Glutamatergic neuron (in vitro differentiated cells): ENCODE measurements around the gene JPH4. TPM values are rescaled to one million over a fixed set of nuclear protein-coding genes. Genes with fewer than 3 reads are reported as not detected.
A peak's percentile ranks its signal among the peaks of the same experiment; 100 is the strongest.

Experiments
- DNase-seq: peaks from one replicate; pipeline ENCODE4 v3.0.0; 2022
- H3K27ac Mint-ChIP-seq: one replicate; pipeline ENCODE4 v1.8.0; 2020; ENCODE audit warnings: mild to moderate bottlenecking, mixed read lengths, inconsistent platforms; ENCODE audit not compliant: unreplicated experiment
- H3K27me3 Mint-ChIP-seq: one replicate; pipeline ENCODE4 v1.8.0; 2020; ENCODE audit warnings: mild to moderate bottlenecking, moderate library complexity, mixed read lengths, inconsistent platforms; ENCODE audit not compliant: unreplicated experiment
- H3K36me3 Mint-ChIP-seq: one replicate; pipeline ENCODE4 v1.8.0; 2020; ENCODE audit warnings: mild to moderate bottlenecking, mixed read lengths, inconsistent platforms; ENCODE audit not compliant: unreplicated experiment
- H3K4me1 Mint-ChIP-seq: one replicate; pipeline ENCODE4 v1.8.0; 2020; ENCODE audit warnings: mild to moderate bottlenecking, low read depth, mixed read lengths, inconsistent platforms; ENCODE audit not compliant: unreplicated experiment
- H3K4me3 Mint-ChIP-seq: one replicate; pipeline ENCODE4 v1.8.0; 2020; ENCODE audit warnings: mild to moderate bottlenecking, mixed read lengths, inconsistent platforms; ENCODE audit not compliant: unreplicated experiment
- H3K9me3 Mint-ChIP-seq: one replicate; pipeline ENCODE4 v1.8.0; 2020; ENCODE audit warnings: mild to moderate bottlenecking, moderate library complexity, mixed read lengths, inconsistent platforms; ENCODE audit not compliant: unreplicated experiment
- CTCF ChIP-seq: fragments of 200-600 bp; sonication (generic); IDR thresholded peaks from one replicate; pipeline ENCODE4 v1.5.0; 2021; ENCODE audit not compliant: partially characterized antibody, unreplicated experiment
- total RNA-seq: library from RNA; stranded (reverse); fragmentation: NEBNext Ultra II Directional; extraction: Animal tissue kit (Norgen Biotek cat#: 25700); gene quantifications from one replicate; pipeline ENCODE4 v1.2.1, GENCODE V29; 2021; ENCODE audit not compliant: unreplicated experiment

JPH4 gene
- total RNA-seq, 1 donor from 2014 or later = 52.7 TPM

- Mint-ChIP-seq H3K36me3 (no peaks in the 10 kb centered on the region), H3K27me3 (peaks cover 12% of the 10 kb centered on the region), H3K27ac (no peak overlapping the region), H3K4me1 (peaks cover 2% of the 10 kb centered on the region), H3K4me3 (no peak overlapping the region), H3K9me3 (peaks cover 8% of the 10 kb centered on the region)
- TF ChIP-seq CTCF = no peak
- DNase-seq = no peak
Measured at GRCh38 chr14:23582906-23583760, 4.5 kb upstream of the JPH4 start.

GRCh38 chr14:23580948-23581281, 2.3 kb upstream of the JPH4 start:
- Mint-ChIP-seq H3K27ac (no peak overlapping the region), H3K36me3 (no peaks in the 10 kb centered on the region)
- TF ChIP-seq CTCF = no peak

GRCh38 chr14:23580152-23580926, 1.7 kb upstream of the JPH4 start:
- H3K36me3 Mint-ChIP-seq = no peaks in the 10 kb centered on the region
- peaks cover 17% of the 10 kb centered on the region for H3K27me3 Mint-ChIP-seq
- DNase-seq = no peak
- no peak overlapping the region for H3K27ac Mint-ChIP-seq
- peaks cover 6% of the 10 kb centered on the region for H3K9me3 Mint-ChIP-seq
- peak overlapping the region; percentile 88 for H3K4me3 Mint-ChIP-seq
- H3K4me1 Mint-ChIP-seq = peaks cover 2% of the 10 kb centered on the region
- TF ChIP-seq CTCF = no peak

More at GRCh38 chr14:23580948-23581281, 2.3 kb upstream of the JPH4 start:
- DNase-seq = peak; percentile 34
- peaks cover 2% of the 10 kb centered on the region for H3K4me1 Mint-ChIP-seq
- H3K27me3 Mint-ChIP-seq = peaks cover 16% of the 10 kb centered on the region
- peaks cover 8% of the 10 kb centered on the region for H3K9me3 Mint-ChIP-seq
- no peak overlapping the region for H3K4me3 Mint-ChIP-seq

- H3K4me1 Mint-ChIP-seq = peaks cover 2% of the 10 kb centered on the region
- H3K27ac Mint-ChIP-seq = peak overlapping the region; percentile 81
- no peak for TF ChIP-seq CTCF
- H3K4me3 Mint-ChIP-seq = peak overlapping the region; percentile 88
- peaks cover 20% of the 10 kb centered on the region for H3K27me3 Mint-ChIP-seq
- H3K36me3 Mint-ChIP-seq = no peaks in the 10 kb centered on the region
- DNase-seq = no peak
- H3K9me3 Mint-ChIP-seq = peaks cover 8% of the 10 kb centered on the region
Measured at GRCh38 chr14:23579739-23580138, 1.1 kb upstream of the JPH4 start.

- peaks cover 8% of the 10 kb centered on the region for H3K9me3 Mint-ChIP-seq
- DNase-seq = no peak
- no peaks in the 10 kb centered on the region for H3K36me3 Mint-ChIP-seq
- no peak for TF ChIP-seq CTCF
- H3K4me1 Mint-ChIP-seq = peaks cover 2% of the 10 kb centered on the region
- peak overlapping the region; percentile 91 for H3K27ac Mint-ChIP-seq
- peak overlapping the region; percentile 88 for H3K4me3 Mint-ChIP-seq
- peaks cover 20% of the 10 kb centered on the region for H3K27me3 Mint-ChIP-seq
Measured at GRCh38 chr14:23579311-23579630, 681 bp upstream of the JPH4 start.
